Measurements from ENCODE around the gene SH2D5.

DNA sequence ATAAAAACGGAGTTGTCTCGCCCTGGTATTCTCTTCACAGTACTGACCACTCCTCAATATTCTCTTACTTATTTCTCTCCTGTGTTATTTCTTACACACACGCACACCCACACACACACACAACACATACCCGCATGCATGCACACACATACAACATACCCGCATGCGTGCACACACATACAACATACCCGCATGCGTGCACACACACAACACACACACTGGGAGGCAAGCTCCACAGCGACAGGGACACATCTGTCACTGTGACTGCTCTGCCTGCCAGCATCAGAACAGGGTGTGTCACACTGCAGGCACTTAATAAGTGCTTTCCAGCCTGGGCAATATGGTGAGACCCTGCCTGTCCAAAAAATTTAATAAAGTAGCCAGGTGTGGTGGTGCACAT, 50.5 kb downstream of the SH2D5 start:
- no peak for TF ChIP-seq POLR2A (IDR thresholded peaks at IDR 0.05)
- TF ChIP-seq, protein P1, sequence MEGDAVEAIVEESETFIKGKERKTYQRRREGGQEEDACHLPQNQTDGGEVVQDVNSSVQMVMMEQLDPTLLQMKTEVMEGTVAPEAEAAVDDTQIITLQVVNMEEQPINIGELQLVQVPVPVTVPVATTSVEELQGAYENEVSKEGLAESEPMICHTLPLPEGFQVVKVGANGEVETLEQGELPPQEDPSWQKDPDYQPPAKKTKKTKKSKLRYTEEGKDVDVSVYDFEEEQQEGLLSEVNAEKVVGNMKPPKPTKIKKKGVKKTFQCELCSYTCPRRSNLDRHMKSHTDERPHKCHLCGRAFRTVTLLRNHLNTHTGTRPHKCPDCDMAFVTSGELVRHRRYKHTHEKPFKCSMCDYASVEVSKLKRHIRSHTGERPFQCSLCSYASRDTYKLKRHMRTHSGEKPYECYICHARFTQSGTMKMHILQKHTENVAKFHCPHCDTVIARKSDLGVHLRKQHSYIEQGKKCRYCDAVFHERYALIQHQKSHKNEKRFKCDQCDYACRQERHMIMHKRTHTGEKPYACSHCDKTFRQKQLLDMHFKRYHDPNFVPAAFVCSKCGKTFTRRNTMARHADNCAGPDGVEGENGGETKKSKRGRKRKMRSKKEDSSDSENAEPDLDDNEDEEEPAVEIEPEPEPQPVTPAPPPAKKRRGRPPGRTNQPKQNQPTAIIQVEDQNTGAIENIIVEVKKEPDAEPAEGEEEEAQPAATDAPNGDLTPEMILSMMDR (IDR thresholded peaks at IDR 0.05) = no peak
